T-helper 22 cell (primary cell): ENCODE data around the gene TMF1.

Experiments used
- DNase-seq: peaks from one replicate; pipeline ENCODE4 v3.0.0-alpha.2; 2020; ENCODE audit warnings: low read depth

Gene TMF1

GRCh38 chr3:69051756-69052471 lies at the start of gene TMF1:
Gene TMF1 (minus strand): TSS chr3:69052333. CDS start chr3:69052086, 247 bp downstream.
- peak; percentile 96 for DNase-seq

DNA sequence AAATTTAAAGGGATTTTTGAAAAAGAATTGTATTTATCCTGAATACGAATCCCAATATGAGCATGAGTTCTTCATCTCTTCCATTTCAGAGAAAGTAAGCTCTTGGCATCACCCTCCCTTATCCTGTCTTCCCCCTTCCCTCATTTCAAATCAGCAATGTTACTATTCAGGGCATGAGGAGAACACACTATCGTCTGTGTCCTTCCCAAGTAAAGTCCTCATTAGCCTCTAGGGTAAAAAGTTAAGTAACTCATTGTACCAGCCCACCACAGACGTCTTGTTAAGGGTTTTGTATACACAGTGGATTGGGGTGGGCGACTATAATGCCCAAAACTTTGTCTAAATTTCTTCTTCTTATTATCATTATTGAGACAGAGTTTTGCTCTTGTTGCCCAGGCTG lies 47.4 kb upstream of the TMF1 start:
- DNase-seq = no peak

GRCh38 chr3:69097407-69098086 lies 45.4 kb upstream of the TMF1 start:
- DNase-seq = no peak

DNA sequence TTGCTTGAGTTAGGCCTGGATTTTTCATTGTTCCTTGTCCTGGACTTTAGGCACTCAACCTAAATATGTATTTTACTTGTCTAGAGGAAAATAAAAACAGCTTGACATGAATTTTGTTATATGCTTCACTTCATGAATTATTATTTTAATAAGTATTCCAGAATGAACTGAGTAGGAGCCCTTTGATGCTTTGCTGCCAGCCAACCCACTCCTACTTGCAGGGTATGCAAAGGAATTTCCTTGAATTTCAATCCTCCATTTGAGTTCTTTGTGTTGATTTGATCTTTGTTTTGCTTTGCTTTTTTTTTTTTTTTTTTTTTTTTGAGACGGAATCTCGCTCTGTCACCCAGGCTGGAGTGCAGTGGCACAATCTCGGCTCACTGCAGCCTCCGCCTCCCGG lies 44.2 kb upstream of the TMF1 start:
- DNase-seq = no peak

- DNase-seq = no peak
Measured at GRCh38 chr3:69095636-69096035, 43.5 kb upstream of the TMF1 start.

- no peak for DNase-seq
Measured at GRCh38 chr3:69094467-69095205, 42.5 kb upstream of the TMF1 start.

DNA sequence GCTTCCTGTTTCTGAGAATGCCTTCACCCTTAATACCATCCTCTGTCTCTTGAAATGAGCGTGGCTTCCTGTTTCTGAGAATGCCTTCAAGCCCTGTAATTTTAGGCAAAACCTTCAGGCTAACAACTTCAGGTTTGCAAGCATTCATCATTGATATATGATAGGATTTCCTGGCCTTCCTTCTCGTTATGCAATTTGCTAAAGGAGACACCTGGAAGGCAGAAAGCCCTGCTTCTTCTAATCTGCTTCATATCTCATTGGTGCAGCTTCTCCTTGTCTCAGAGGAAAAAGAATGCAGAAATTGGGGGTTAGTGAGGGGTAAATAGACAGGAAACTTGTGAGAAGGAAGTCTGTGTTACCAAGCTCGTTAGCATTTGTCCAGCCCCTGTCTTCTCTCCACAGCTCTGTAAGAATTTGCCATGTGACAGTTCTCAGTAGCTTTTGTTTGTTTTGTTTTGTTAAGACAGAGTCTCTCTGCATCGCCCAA lies 39.9 kb upstream of the TMF1 start:
- no peak for DNase-seq

GRCh38 chr3:69091389-69092029 lies 39.4 kb upstream of the TMF1 start:
- no peak for DNase-seq

- no peak for DNase-seq
Measured at GRCh38 chr3:69090021-69090420, 37.9 kb upstream of the TMF1 start.

- no peak for DNase-seq
Measured at GRCh38 chr3:69088063-69088462, 35.9 kb upstream of the TMF1 start.

DNA sequence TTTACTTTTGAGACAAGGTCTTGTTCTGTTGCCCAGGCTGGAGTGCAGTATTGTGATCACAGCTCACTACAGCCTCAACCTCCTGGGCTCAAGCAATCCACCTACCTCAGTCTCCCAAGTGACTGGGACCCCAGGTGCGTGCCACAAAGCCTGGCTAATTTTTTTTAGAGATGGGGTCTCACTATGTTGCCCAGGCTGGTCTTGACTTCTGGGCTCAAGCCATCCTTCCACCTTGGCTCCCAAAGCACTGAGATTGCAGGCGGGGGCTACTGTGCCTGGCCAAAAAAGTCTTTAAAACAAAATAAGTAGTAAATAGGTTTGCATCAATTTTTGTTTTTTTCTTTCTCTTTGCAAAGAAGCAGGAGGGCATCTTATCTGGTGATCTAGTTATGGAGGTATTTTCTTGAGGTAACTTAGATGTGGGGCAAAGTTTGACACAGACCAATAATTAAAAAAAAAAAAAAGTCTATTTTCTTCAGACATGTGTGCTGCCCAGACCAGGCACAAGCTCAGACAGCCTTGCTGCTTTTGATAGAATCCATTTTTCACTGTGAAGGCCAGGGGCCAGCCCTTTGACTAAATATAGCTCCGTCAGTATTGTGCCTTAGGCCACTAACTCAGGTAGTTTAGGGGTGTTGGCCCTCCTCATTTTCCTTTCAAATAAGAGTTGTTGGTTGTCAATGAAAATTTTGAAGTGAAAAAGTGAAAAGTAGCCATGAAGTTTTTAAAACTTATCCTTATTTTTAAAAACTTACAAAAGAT lies 35.1 kb upstream of the TMF1 start:
- no peak for DNase-seq

DNA sequence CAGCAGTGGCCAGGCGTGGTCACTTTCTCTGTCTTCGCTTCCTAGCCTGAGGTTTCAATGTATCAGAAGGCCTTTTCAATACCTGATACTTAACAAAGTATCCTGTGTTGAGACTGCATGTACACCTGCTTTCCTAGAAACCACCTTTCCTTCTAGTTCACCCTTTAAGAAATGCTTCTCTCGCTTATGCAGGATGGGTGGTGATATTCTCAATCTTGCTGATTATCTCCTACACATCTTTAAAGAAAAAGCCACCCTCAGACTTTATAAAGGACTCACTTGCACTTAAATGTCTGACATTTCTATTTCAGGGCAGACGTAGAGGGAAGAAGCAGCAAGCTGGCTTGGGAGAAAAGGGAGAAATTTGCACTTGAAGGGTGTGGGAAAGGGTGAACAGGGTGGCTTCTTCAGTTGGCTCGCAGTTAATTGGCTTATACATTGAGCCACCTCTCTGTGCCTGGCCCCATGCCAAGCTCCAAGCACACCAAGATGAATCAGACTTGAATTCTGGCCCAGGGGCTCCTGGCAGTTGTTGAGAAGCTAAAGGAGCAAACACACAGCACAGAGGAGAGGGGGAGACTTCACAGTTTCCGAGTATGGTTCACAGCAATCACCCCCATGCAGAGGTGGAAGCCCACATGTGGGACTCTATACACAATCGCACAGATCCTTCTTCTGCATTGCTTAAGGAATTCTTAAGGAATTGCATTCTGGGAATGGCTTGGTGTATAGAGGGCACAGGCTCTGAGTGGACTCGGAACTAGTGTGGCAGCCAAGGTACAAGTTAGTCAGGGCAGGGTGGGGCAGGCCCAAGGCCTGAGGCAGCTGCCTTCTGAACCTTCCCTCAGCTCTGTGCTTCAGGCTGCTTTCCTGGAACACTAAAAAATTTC lies 33.9 kb upstream of the TMF1 start:
- DNase-seq = peak; percentile 46

DNA sequence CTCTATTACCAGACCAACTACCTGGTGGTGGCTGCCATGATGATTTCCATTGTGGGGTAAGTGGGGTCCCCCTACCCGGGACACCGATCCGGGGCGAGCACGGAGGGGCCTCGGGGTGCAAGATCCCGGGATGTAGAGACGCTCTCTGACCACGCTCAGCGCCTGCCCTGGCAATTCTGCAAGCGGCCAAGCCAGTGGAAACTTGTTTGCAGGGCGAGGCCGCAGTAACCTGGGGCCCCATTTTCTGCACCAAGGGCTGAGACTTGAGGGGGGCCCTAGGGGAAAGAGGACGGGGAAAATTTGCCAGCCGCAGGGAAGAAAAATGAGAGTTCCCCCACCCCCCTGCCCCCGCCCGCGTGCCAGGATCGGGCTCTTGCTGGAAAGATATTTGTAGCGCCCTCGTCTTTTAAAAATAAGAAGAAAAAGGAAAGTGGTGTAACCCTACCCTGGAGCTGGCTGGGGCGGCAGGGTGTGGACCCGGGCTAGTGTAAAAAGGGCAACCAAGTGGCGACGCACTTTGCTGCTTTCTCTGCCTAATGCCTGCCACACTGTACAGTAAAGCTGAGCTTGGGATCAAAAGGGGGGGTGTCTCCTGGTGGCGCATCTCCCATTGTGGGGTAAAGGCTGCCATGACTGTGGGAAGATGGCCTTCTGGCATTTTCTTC lies 33.2 kb upstream of the TMF1 start:
- DNase-seq = no peak

- DNase-seq = peak; percentile 89
Measured at GRCh38 chr3:69084326-69085167, 32.4 kb upstream of the TMF1 start, which contains the start of gene ARL6IP5. Gene ARL6IP5 (plus strand): TSS chr3:69084937. CDS start chr3:69085048, 111 bp downstream.

GRCh38 chr3:69082805-69083204 lies 30.7 kb upstream of the TMF1 start:
- peak; percentile 61 for DNase-seq

DNA sequence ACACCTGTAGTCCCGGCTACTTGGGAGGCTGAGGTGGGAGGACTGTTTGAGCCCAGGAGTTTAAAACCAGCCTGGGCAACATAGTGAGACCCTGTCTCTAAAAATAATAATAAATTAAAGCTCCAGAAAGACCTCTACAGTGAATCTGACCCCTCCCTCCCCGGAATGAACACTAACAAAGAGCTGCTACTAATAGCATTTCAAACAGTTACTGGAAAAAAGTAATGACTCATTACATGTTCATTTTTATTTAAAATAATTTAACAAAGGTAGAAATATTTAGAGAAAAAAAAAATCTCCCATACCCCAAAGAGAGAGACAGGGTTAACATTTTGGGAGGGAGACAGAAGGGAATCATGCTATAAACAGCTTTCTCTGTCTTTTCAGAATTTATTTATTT lies 30.2 kb upstream of the TMF1 start:
- no peak for DNase-seq

DNA sequence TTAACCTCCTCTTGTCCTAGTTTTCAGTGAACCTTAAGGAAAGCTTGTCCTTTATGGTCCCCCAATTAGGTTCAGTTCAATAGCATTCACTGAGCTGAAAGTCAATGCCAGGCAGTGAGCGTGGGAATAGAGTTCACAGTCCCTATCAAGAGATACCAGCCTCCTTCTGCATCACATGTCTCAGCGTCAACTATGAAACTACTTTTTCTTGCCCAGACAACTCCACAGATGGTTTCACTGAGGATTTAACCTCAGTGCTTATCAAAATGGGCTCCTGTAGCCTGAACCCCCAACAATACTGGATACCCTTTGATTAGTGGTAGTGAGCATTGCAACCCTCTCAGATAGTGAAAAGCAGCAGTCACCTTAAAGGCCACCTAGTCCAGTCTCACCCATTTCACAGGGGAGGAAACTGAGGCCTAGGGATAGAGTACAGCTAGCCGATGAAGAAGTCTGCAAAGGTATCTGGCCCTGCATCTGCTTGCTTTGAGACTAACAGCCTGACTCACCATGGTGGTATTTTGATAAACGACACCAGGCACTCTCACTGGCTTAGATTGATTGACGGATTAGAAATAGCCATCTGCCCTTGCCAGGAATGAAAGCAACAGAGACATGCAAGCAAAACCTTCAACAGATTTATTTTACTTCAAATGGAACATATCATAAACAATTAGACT lies 29.6 kb upstream of the TMF1 start:
- no peak for DNase-seq

GRCh38 chr3:69080233-69080920 lies 28.2 kb upstream of the TMF1 start, which contains the start of gene UBA3:
Gene UBA3 (minus strand): TSS chr3:69080365. CDS start chr3:69080353, 12 bp downstream.
- DNase-seq = peak; percentile 89
